Left lung (tissue), 10 donors: ENCODE results near the gene TLR4. TPM values are rescaled to one million over a fixed set of nuclear protein-coding genes. Genes with fewer than 3 reads are reported as not detected.

Experiments
- ATAC-seq: fragments of 200-7000 bp; cut with Tn5 transposase; one replicate; pipeline ENCODE4 v1.9.1; 2020; ENCODE audit warnings: moderate library complexity
- DNase-seq, 4 donors: peaks; one replicate each; pipeline ENCODE4 v3.0.0-alpha.2; 2013 to 2020
- H3K27ac ChIP-seq, 2 donors: fragments of 200-600 bp; sonication (generic) in 1 of 2; one replicate each; pipeline versions ENCODE4 v1.5.0 to v1.8.0; 2020 to 2021
- H3K27me3 ChIP-seq, 2 donors: fragments of 200-600 bp; sonication (generic) in 1 of 2; one replicate each; pipeline versions ENCODE4 v1.5.0 to v1.8.0; 2020 to 2021
- H3K36me3 ChIP-seq, 2 donors: fragments of 200-600 bp; sonication (generic) in 1 of 2; one replicate each; pipeline versions ENCODE4 v1.5.0 to v1.8.0; 2020 to 2021
- H3K4me1 ChIP-seq, 2 donors: fragments of 200-600 bp; one replicate each; pipeline ENCODE4 v1.8.0; 2021
- H3K4me3 ChIP-seq, 2 donors: fragments of 200-600 bp; sonication (generic) in 1 of 2; one replicate each; pipeline versions ENCODE4 v1.5.0 to v1.8.0; 2020 to 2021; ENCODE audit warnings: mild to moderate bottlenecking in 1 of 2
- H3K9me3 ChIP-seq, 2 donors: fragments of 200-600 bp; sonication (generic) in 1 of 2; one replicate each; pipeline versions ENCODE4 v1.5.0 to v1.8.0; 2020 to 2021
- intact Hi-C, 2 donors: fragments of 100-400 bp; cut with DNase I; formaldehyde crosslinking; loops; one replicate each; pipeline versions ENCODE4 v1.11.2 to v1.14.2; 2022
- polyA plus RNA-seq, 6 donors: library from polyadenylated mRNA; unstranded; fragments of 120-200 nt; gene quantifications; one replicate each; pipeline ENCODE4 v1.2.1, GENCODE V29; 2013; ENCODE audit not compliant: insufficient read length in 6 of 6
- total RNA-seq, 2 donors: library from RNA; stranded (reverse); fragmentation: NEBNext Ultra II Directional; extraction: Animal tissue kit (Norgen Biotek cat#: 25700); gene quantifications; one replicate each; pipeline ENCODE4 v1.2.1, GENCODE V29; 2021
- TF ChIP-seq, protein P1 (sequence below), 2 donors: fragments of 200-600 bp; sonication (generic) in 1 of 2; IDR thresholded peaks; one replicate each; pipeline versions ENCODE4 v1.5.0 to v1.8.0; 2021; ENCODE audit warnings: antibody characterized with exemption in 2 of 2
- donor health status: DM: no; HTN: yes; CAD: no.
- donor health status: DM: no; HTN: no; CAD: no.

TLR4 gene
- total and polyA plus RNA-seq, 8 donors, result 7.9 to 62.1 (median 11.0) TPM

DNA sequence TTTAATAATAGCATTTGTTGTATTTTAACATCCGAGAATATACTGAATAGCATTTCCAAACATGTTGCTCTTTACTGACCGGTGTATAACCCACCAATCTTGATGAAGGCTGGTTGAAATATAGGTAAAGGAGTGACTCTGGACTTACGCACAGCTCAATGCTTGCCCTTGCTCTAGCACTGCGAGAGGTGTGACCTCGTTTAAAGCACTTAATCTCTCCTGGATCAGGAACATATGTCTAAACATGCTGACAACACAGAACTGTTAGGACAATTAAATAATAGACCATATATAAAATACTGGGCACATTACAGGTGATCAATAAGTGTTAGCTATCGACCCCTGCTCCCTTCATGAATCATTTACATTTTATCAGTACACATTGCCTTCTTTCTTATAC, 28.3 kb downstream of the TLR4 start:
- Histone ChIP-seq H3K36me3 (no peaks in the 10 kb centered on the region), H3K9me3 (no peaks in the 10 kb centered on the region), H3K27ac (no peak overlapping the region), H3K27me3 (no peaks in the 10 kb centered on the region), H3K4me1 (no peaks in the 10 kb centered on the region), H3K4me3 (no peak overlapping the region)
- TF ChIP-seq, protein P1, sequence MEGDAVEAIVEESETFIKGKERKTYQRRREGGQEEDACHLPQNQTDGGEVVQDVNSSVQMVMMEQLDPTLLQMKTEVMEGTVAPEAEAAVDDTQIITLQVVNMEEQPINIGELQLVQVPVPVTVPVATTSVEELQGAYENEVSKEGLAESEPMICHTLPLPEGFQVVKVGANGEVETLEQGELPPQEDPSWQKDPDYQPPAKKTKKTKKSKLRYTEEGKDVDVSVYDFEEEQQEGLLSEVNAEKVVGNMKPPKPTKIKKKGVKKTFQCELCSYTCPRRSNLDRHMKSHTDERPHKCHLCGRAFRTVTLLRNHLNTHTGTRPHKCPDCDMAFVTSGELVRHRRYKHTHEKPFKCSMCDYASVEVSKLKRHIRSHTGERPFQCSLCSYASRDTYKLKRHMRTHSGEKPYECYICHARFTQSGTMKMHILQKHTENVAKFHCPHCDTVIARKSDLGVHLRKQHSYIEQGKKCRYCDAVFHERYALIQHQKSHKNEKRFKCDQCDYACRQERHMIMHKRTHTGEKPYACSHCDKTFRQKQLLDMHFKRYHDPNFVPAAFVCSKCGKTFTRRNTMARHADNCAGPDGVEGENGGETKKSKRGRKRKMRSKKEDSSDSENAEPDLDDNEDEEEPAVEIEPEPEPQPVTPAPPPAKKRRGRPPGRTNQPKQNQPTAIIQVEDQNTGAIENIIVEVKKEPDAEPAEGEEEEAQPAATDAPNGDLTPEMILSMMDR (IDR thresholded peaks at IDR 0.05), result no peak
- ATAC-seq, result no peak
- DNase-seq, result no peak
- intact Hi-C loops, result no loop called here

DNA sequence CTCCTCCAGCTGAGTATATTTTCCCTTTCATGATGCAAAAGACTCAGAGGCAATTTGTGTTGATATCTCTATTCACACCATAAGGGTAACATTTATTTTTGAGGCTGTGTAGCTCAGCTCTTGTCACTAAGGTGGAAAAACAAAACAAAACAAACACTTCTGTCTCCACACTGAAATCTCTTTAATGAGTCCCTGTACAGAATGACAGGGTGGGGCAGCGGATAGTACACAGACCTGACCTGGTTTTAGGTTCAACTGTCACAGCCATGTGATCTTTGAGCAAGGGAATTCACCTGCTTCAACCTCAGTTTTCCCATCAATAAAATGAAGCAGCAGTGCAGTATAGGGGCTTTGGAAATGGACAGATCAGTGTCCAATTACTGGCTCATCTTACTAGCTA, 29.3 kb downstream of the TLR4 start:
- no peaks in the 10 kb centered on the region for H3K27me3 ChIP-seq
- ATAC-seq, result no peak
- intact Hi-C loops, result no loop called here

DNA sequence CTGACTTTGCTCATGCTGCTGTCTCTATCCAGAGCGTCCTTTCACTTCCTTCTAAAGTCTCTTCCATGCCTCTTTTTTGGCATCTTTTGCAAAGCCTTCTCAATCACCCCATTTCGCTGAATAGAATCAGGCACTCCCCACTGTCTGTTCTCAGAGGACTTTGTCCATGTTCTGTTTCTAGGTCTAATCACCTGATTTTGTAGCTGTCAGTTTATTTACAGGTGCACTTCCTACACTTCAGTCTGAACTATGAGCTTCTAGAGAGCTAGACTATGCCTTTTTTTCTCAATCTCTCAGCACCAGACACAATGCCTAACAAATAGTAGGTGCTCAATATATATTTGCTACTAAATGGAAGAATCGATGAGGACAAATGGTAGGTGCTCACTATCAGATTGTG, 29.9 kb downstream of the TLR4 start:
- TF ChIP-seq, protein P1 (IDR thresholded peaks at IDR 0.05), result no peak
- no peak overlapping the region for H3K27ac ChIP-seq
- no peaks in the 10 kb centered on the region for H3K4me1 ChIP-seq
- no peak for ATAC-seq
- intact Hi-C loops, result no loop called here
- H3K27me3 ChIP-seq, result no peaks in the 10 kb centered on the region
- no peak overlapping the region for H3K4me3 ChIP-seq
- no peaks in the 10 kb centered on the region for H3K9me3 ChIP-seq
- DNase-seq, result no peak
- no peaks in the 10 kb centered on the region for H3K36me3 ChIP-seq

More for the DNA sequence above, 29.3 kb downstream of the TLR4 start:
- TF ChIP-seq, protein P1 (IDR thresholded peaks at IDR 0.05), result no peak
- Histone ChIP-seq H3K36me3 (no peaks in the 10 kb centered on the region), H3K4me3 (no peak overlapping the region), H3K4me1 (no peaks in the 10 kb centered on the region), H3K9me3 (no peaks in the 10 kb centered on the region), H3K27ac (no peak overlapping the region)
- DNase-seq, result no peak

DNA sequence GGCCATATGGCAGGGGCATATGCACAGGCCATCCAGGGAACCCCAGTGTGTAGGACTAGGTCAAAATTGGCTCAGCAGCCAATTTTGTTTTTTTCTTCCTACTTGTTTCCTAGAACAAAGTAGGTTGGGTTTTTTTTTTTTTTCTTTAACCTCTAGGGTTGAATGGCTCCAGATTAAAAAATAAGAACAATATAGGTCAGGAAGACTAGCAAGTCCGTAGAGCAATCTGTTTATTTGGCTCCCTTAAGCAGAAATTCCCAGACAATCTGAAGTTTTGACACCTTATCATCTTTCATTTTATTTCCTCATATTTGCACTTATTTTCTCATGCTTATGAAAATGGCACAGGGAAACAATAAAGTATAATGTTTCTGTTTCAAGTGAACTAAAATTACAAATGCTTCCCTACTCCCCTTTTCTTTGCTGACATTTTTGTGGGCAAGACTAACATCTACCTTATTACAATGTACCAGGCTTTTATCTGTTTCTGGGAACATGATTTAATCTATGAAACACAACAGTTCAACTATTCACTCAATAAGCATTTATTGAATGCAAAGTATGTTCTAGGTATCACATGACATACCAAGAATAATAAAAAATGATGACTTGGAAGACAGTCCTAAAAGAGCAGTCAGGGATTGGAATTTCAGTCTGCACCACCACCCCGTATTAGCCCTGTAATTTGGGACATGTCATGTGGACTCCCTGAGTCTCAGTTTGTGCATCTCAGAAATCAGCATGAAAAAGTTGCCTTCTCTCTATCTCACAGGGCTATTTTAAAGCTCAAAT, 30.5 kb downstream of the TLR4 start:
- intact Hi-C loops, result no loop called here
- TF ChIP-seq, protein P1 (IDR thresholded peaks at IDR 0.05), result no peak
- no peak for ATAC-seq

DNA sequence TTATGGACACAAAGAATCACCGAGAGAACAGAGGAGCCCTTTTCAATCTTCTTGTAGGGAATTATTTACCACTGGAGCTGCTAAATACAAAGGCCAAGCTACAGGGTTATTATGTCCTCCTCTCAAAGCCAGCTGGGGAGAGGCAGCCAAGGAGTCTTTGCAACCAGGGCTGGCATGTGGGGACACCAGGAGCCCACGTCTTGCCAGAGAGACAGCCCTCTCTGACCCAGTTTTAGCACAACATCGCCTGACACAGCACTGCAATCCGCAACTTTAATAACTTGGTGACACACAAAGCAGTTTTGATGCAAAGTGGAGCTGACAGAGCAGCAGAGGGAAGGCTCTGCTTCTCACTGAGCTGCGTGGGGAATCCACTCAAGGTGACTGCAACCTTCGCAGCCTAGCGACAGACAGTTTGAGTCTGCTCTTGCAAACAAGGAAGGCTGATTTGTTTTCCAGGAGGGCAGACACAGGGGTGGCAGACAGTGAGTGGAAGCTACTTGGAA, 33.6 kb downstream of the TLR4 start:
- intact Hi-C loops, result no loop called here
- no peak for DNase-seq
- ATAC-seq, result no peak
- H3K27ac ChIP-seq, result no peak overlapping the region
- no peaks in the 10 kb centered on the region for H3K4me1 ChIP-seq
- no peaks in the 10 kb centered on the region for H3K27me3 ChIP-seq
- H3K4me3 ChIP-seq, result no peak overlapping the region
- H3K36me3 ChIP-seq, result no peaks in the 10 kb centered on the region
- TF ChIP-seq, protein P1 (IDR thresholded peaks at IDR 0.05), result no peak
- H3K9me3 ChIP-seq, result no peaks in the 10 kb centered on the region

More for the DNA sequence above, 30.5 kb downstream of the TLR4 start:
- DNase-seq, result no peak
- no peak overlapping the region for H3K27ac ChIP-seq
- H3K36me3 ChIP-seq, result no peaks in the 10 kb centered on the region
- H3K27me3 ChIP-seq, result no peaks in the 10 kb centered on the region
- no peak overlapping the region for H3K4me3 ChIP-seq
- H3K9me3 ChIP-seq, result no peaks in the 10 kb centered on the region
- no peaks in the 10 kb centered on the region for H3K4me1 ChIP-seq
